Measurements from ENCODE around the gene MTMR1. TPM values are rescaled to one million over a fixed set of nuclear protein-coding genes. Genes with fewer than 3 reads are reported as not detected.

MTMR1 gene
- total and polyA plus RNA-seq, 5 donors = 7.4 to 23.4 (median 21.5) TPM

GRCh38 chrX:150762258-150763165 is 69.3 kb downstream of the MTMR1 start:
- Histone ChIP-seq H3K9me3 (ENCODE audit: control insufficient read depth, low read length) (no peaks in the 10 kb centered on the region), H3K4me1 (ENCODE audit: control insufficient read depth, insufficient read depth, low read length) (peaks cover 7% of the 10 kb centered on the region), H3K27ac (ENCODE audit: low read length) (no peak overlapping the region), H3K4me3 (ENCODE audit: low read length) (no peak overlapping the region), H3K27me3 (ENCODE audit: control insufficient read depth, insufficient read depth) (no peaks in the 10 kb centered on the region)
- intact Hi-C loops (cut with DNase I) = no loop called here
- 78% methylated on average over 36 of the region's 36 CpGs for WGBS
- DNase-seq (no peak), ATAC-seq (peak in 1 of 2 donors; percentile 7)

- 82% methylated on average over 13 of the region's 13 CpGs for WGBS
- no peak for ATAC-seq
- no peak overlapping the region for H3K27ac ChIP-seq (ENCODE audit: low read length)
- DNase-seq = no peak
- intact Hi-C loops (cut with DNase I) = no loop called here
- no peaks in the 10 kb centered on the region for H3K27me3 ChIP-seq (ENCODE audit: control insufficient read depth, insufficient read depth)
- no peaks in the 10 kb centered on the region for H3K9me3 ChIP-seq (ENCODE audit: control insufficient read depth, low read length)
- peaks cover 7% of the 10 kb centered on the region for H3K4me1 ChIP-seq (ENCODE audit: control insufficient read depth, insufficient read depth, low read length)
- no peak overlapping the region for H3K4me3 ChIP-seq (ENCODE audit: low read length)
Observed at GRCh38 chrX:150763303-150763797, 70.2 kb downstream of the MTMR1 start.

- 91% methylated on average over 9 of the region's 9 CpGs for WGBS
- no peak overlapping the region for H3K4me3 ChIP-seq (ENCODE audit: low read length)
- DNase-seq (no peak), ATAC-seq (no peak)
- peaks cover 7% of the 10 kb centered on the region for H3K4me1 ChIP-seq (ENCODE audit: control insufficient read depth, insufficient read depth, low read length)
- no peaks in the 10 kb centered on the region for H3K27me3 ChIP-seq (ENCODE audit: control insufficient read depth, insufficient read depth)
- intact Hi-C loops (cut with DNase I) = no loop called here
- H3K9me3 ChIP-seq (ENCODE audit: control insufficient read depth, low read length) = no peaks in the 10 kb centered on the region
- H3K27ac ChIP-seq (ENCODE audit: low read length) = no peak overlapping the region
Observed at GRCh38 chrX:150763810-150764209, 70.6 kb downstream of the MTMR1 start.

DNA sequence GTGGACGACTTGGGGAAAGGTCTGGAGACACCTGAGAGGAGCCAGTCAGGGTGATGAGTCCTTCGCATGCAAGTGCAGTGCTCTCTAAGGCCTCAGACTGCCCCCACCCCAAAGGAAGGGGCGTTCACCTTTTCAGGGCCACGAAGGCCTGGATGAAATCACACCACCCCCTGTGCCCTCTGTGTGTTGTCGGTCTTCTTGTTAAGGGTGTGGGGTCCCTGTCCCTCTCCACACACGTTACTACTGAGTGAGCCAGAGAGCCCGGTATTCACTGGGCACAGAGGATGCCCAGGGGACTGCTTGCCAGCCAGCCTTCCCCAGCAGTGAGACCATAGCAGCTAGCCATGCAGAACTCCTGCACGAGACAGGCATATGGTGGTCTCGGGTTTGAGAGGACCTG is 72.0 kb downstream of the MTMR1 start:
- ATAC-seq (no peak), DNase-seq (no peak)
- intact Hi-C loops (cut with DNase I) = no loop called here
- Histone ChIP-seq H3K4me3 (ENCODE audit: low read length) (no peak overlapping the region), H3K27ac (ENCODE audit: low read length) (no peak overlapping the region), H3K9me3 (ENCODE audit: control insufficient read depth, low read length) (no peaks in the 10 kb centered on the region), H3K27me3 (ENCODE audit: control insufficient read depth, insufficient read depth) (no peaks in the 10 kb centered on the region), H3K4me1 (ENCODE audit: control insufficient read depth, insufficient read depth, low read length) (peaks cover 7% of the 10 kb centered on the region)
- 83% methylated on average over 9 of the region's 9 CpGs for WGBS

- H3K4me1 ChIP-seq (ENCODE audit: control insufficient read depth, insufficient read depth, low read length) = peaks cover 7% of the 10 kb centered on the region
- no peak for ATAC-seq
- no peak overlapping the region for H3K27ac ChIP-seq (ENCODE audit: low read length)
- no peaks in the 10 kb centered on the region for H3K9me3 ChIP-seq (ENCODE audit: control insufficient read depth, low read length)
- no peak overlapping the region for H3K4me3 ChIP-seq (ENCODE audit: low read length)
- H3K27me3 ChIP-seq (ENCODE audit: control insufficient read depth, insufficient read depth) = no peaks in the 10 kb centered on the region
- intact Hi-C loops (cut with DNase I) = no loop called here
- WGBS = 94% methylated on average over 19 of the region's 19 CpGs
- DNase-seq = no peak
Observed at GRCh38 chrX:150765782-150766350, 72.7 kb downstream of the MTMR1 start.

- no peak overlapping the region for H3K27ac ChIP-seq (ENCODE audit: low read length)
- 80% methylated on average over 13 of the region's 13 CpGs for WGBS
- no peaks in the 10 kb centered on the region for H3K27me3 ChIP-seq (ENCODE audit: control insufficient read depth, insufficient read depth)
- no peaks in the 10 kb centered on the region for H3K9me3 ChIP-seq (ENCODE audit: control insufficient read depth, low read length)
- ATAC-seq (peak in 1 of 2 donors; percentile 6), DNase-seq (no peak)
- peaks cover 7% of the 10 kb centered on the region for H3K4me1 ChIP-seq (ENCODE audit: control insufficient read depth, insufficient read depth, low read length)
- intact Hi-C loops (cut with DNase I) = no loop called here
- no peak overlapping the region for H3K4me3 ChIP-seq (ENCODE audit: low read length)
Observed at GRCh38 chrX:150766351-150767044, 73.3 kb downstream of the MTMR1 start.

GRCh38 chrX:150767045-150767395 is 73.8 kb downstream of the MTMR1 start:
- intact Hi-C loops (cut with DNase I) = no loop called here
- ATAC-seq = peak; percentile 22 to 69
- Histone ChIP-seq H3K27me3 (ENCODE audit: control insufficient read depth, insufficient read depth) (no peaks in the 10 kb centered on the region), H3K4me1 (ENCODE audit: control insufficient read depth, insufficient read depth, low read length) (peaks cover 7% of the 10 kb centered on the region), H3K27ac (ENCODE audit: low read length) (no peak overlapping the region), H3K4me3 (ENCODE audit: low read length) (no peak overlapping the region), H3K9me3 (ENCODE audit: control insufficient read depth, low read length) (no peaks in the 10 kb centered on the region)
- 52% methylated on average over 9 of the region's 9 CpGs for whole genome bisulfite sequencing
- DNase-seq = peak; percentile 48 to 72 (median 71)

DNA sequence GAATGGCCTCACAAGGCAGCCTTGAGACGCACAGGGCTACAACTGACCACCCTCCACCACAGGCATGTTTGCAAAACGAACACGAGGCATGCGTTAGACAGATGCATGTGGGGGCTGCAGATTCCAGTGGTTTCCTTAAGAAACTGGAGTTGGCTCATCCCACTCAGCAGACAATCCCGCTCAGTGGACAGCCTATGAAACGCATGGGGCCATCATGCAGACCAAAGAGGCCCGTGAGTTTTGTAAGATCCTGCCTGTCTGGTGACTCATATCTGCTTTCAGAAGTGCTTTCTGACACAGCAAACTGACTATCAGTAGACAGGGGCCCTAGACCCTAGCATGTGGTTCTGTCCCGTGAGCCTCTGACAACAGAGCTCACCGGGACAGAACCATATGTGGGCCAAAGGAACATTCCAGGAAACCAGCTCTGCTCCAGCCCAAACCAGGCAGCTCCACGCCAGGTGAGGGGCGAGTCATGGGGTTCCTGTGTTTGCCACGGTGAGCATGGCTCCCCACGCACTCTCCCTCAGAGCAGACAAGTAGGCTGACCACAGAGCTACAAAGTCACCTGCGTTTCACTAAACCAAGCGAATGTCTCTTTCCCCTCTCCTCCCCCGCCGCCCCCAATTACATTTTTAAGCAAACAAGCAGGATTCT is 74.4 kb downstream of the MTMR1 start:
- no peak overlapping the region for H3K27ac ChIP-seq (ENCODE audit: low read length)
- DNase-seq (no peak), ATAC-seq (peak in 1 of 2 donors; percentile 10)
- 63% methylated on average over 17 of the region's 17 CpGs for WGBS
- peaks cover 7% of the 10 kb centered on the region for H3K4me1 ChIP-seq (ENCODE audit: control insufficient read depth, insufficient read depth, low read length)
- intact Hi-C loops (cut with DNase I) = no loop called here
- H3K9me3 ChIP-seq (ENCODE audit: control insufficient read depth, low read length) = no peaks in the 10 kb centered on the region
- H3K27me3 ChIP-seq (ENCODE audit: control insufficient read depth, insufficient read depth) = no peaks in the 10 kb centered on the region
- no peak overlapping the region for H3K4me3 ChIP-seq (ENCODE audit: low read length)

- no peak overlapping the region for H3K27ac ChIP-seq (ENCODE audit: low read length)
- H3K4me3 ChIP-seq (ENCODE audit: low read length) = no peak overlapping the region
- H3K27me3 ChIP-seq (ENCODE audit: control insufficient read depth, insufficient read depth) = no peaks in the 10 kb centered on the region
- no peaks in the 10 kb centered on the region for H3K9me3 ChIP-seq (ENCODE audit: control insufficient read depth, low read length)
- peaks cover 7% of the 10 kb centered on the region for H3K4me1 ChIP-seq (ENCODE audit: control insufficient read depth, insufficient read depth, low read length)
- WGBS = 86% methylated on average over 10 of the region's 10 CpGs
- no peak for ATAC-seq
- DNase-seq = no peak
- intact Hi-C loops (cut with DNase I) = no loop called here
Observed at GRCh38 chrX:150768132-150768485, 74.9 kb downstream of the MTMR1 start.

DNA sequence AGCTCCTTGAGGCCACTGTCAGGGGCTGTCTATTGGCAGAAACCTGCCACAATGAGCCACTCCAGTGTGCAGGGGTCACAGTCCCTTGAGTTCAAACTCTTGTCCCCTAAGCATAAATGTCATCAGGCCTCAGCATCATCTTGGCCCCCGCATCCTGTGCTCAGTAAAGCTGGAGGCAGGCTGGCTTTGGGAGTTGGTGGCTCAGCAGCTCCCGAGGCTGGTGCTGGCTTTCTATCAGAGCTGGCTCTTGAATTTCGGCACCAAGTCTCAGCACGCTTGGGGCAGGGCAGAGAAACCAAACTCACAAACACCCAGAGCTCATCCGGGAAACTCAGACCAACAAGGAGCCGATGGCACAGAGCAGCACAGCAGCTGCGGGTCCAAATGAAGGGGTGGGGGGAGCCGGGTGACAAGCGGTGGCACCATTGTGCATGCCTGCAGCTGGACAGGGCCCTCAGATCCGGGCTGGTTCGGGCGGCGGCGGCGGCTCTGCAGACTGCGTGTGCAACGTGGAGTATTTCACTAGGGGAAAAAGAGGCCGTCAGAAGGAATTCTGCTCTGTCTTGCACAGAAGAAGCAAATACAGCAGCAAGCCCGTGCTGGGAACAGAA is 75.5 kb downstream of the MTMR1 start:
- no peaks in the 10 kb centered on the region for H3K9me3 ChIP-seq (ENCODE audit: control insufficient read depth, low read length)
- 95% methylated on average over 19 of the region's 19 CpGs for WGBS
- peaks cover 7% of the 10 kb centered on the region for H3K4me1 ChIP-seq (ENCODE audit: control insufficient read depth, insufficient read depth, low read length)
- H3K27me3 ChIP-seq (ENCODE audit: control insufficient read depth, insufficient read depth) = no peaks in the 10 kb centered on the region
- intact Hi-C loops (cut with DNase I) = no loop called here
- DNase-seq (no peak), ATAC-seq (no peak)
- no peak overlapping the region for H3K4me3 ChIP-seq (ENCODE audit: low read length)
- no peak overlapping the region for H3K27ac ChIP-seq (ENCODE audit: low read length)
